Panc1 (cell line): ENCODE data around the gene KIRREL3.

Source experiments
- POLR2AphosphoS5 ChIP-seq: IDR thresholded peaks from 2 replicates; pipeline ENCODE4 v1.6.1; 2012; ENCODE audit warnings: mild to moderate bottlenecking, low read depth, low read length, moderate library complexity
- TF ChIP-seq, protein P1 (sequence below): fragments of 450-650 bp; IDR thresholded peaks from 2 replicates; pipeline ENCODE4 v1.5.1; 2017; ENCODE audit warnings: mild to moderate bottlenecking

- TF ChIP-seq, protein P1, sequence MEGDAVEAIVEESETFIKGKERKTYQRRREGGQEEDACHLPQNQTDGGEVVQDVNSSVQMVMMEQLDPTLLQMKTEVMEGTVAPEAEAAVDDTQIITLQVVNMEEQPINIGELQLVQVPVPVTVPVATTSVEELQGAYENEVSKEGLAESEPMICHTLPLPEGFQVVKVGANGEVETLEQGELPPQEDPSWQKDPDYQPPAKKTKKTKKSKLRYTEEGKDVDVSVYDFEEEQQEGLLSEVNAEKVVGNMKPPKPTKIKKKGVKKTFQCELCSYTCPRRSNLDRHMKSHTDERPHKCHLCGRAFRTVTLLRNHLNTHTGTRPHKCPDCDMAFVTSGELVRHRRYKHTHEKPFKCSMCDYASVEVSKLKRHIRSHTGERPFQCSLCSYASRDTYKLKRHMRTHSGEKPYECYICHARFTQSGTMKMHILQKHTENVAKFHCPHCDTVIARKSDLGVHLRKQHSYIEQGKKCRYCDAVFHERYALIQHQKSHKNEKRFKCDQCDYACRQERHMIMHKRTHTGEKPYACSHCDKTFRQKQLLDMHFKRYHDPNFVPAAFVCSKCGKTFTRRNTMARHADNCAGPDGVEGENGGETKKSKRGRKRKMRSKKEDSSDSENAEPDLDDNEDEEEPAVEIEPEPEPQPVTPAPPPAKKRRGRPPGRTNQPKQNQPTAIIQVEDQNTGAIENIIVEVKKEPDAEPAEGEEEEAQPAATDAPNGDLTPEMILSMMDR = no peak
- no peak for TF ChIP-seq POLR2AphosphoS5
These were observed 61.9 kb downstream of the KIRREL3 start for GRCh38 chr11:126938718-126939117.
